Stomach (tissue), 4 donors: ENCODE data around the gene C16orf54.

Experiments
- EP300 ChIP-seq: sonication (generic); formaldehyde crosslinking; IDR thresholded peaks from one replicate; pipeline ENCODE4 v1.6.1; 2017; ENCODE audit warnings: antibody characterized with exemption
- POLR2A ChIP-seq, 4 donors: fragments of 450-650 bp; IDR thresholded peaks; one replicate each; pipeline ENCODE4 v1.6.1; 2016; ENCODE audit warnings: antibody characterized with exemption in 4 of 4, control low read depth in 2 of 4, mild to moderate bottlenecking in 1 of 4, moderate library complexity in 1 of 4
- POLR2AphosphoS5 ChIP-seq, 3 donors: sonication (generic); formaldehyde crosslinking; IDR thresholded peaks; one replicate each; pipeline ENCODE4 v1.6.1; 2016; ENCODE audit warnings: antibody characterized with exemption in 3 of 3
- TF ChIP-seq, protein P1 (sequence below), 7 experiments: fragments of 450-650 bp in 4 of 7; fragments of 200-600 bp in 3 of 7; sonication (generic) in 3 of 7; IDR thresholded peaks; one replicate each; pipeline ENCODE4 v1.5.1; 2016 to 2019; ENCODE audit warnings: antibody characterized with exemption in 7 of 7, control low read depth in 2 of 7, mild to moderate bottlenecking in 1 of 7

DNA sequence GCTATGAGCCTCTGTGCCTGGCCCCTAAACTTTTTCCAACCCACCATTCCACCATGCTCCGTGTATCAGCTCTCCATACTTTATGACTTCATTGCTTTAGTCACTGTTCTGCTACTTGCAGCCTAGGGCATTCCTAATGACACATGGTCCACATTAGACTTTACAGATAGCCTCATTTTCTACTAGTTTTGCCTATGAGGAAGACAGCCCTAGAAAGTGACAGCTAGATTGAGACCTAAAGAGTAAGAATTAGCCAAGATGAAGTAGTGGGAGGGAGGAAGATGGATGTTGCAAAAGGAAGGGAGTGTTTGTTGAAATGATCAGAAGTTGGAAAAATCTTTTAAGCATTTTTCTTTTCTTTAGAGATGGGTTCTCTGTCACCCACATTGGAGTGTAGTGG, 11.0 kb downstream of the C16orf54 start:
- TF ChIP-seq, protein P1, sequence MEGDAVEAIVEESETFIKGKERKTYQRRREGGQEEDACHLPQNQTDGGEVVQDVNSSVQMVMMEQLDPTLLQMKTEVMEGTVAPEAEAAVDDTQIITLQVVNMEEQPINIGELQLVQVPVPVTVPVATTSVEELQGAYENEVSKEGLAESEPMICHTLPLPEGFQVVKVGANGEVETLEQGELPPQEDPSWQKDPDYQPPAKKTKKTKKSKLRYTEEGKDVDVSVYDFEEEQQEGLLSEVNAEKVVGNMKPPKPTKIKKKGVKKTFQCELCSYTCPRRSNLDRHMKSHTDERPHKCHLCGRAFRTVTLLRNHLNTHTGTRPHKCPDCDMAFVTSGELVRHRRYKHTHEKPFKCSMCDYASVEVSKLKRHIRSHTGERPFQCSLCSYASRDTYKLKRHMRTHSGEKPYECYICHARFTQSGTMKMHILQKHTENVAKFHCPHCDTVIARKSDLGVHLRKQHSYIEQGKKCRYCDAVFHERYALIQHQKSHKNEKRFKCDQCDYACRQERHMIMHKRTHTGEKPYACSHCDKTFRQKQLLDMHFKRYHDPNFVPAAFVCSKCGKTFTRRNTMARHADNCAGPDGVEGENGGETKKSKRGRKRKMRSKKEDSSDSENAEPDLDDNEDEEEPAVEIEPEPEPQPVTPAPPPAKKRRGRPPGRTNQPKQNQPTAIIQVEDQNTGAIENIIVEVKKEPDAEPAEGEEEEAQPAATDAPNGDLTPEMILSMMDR (IDR thresholded peaks at IDR 0.05): no peak
- TF ChIP-seq POLR2A (IDR thresholded peaks at IDR 0.05): no peak
- TF ChIP-seq POLR2AphosphoS5 (IDR thresholded peaks at IDR 0.05): no peak
- no peak for TF ChIP-seq EP300
